ENCODE data around the gene TMEM252. TPM values are rescaled to one million over a fixed set of nuclear protein-coding genes. Genes with fewer than 3 reads are reported as not detected.

TMEM252 gene, protein sequence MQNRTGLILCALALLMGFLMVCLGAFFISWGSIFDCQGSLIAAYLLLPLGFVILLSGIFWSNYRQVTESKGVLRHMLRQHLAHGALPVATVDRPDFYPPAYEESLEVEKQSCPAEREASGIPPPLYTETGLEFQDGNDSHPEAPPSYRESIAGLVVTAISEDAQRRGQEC
- not detected in 2 replicates for total RNA-seq

GRCh38 chr9:68540712-68541535 lies at the start of gene TMEM252:
TMEM252 (minus strand) TSS chr9:68540883; CDS start chr9:68540814, 69 bp downstream.

Other genes with a start within 250 kb of the TMEM252 start
- gene FOXD4L3, start 238.0 kb downstream of the TMEM252 start, total RNA-seq: 0.09 TPM in 1 of 2 replicates, not detected in the other
- gene PGM5, start 184.3 kb downstream of the TMEM252 start, total RNA-seq: 1.1 TPM in 1 of 2 replicates, not detected in the other
- gene PIP5K1B, start 164.4 kb upstream of the TMEM252 start, total RNA-seq: under 0.01 TPM in 1 of 2 replicates, not detected in the other